ENCODE results near the gene DOK6.

DNA sequence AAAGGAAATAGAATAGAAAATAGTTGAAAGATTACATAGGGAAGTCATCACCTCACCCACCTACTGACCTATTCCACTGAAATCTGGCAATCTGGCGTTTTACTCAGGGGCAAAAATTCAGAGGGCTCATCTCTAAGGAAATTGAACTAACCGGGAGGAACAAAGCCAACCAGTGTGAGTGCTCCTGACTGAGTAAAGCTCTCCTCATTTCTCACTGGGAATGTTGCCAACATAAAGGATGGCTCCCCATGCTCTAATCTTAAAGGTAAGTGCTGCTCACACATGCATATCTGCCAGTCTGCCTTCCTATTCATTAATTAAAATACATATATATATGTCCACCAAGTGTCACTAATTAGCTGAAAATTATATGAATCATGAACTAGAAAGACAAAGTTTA is 13.5 kb upstream of the DOK6 start:
- TF ChIP-seq, protein P1, sequence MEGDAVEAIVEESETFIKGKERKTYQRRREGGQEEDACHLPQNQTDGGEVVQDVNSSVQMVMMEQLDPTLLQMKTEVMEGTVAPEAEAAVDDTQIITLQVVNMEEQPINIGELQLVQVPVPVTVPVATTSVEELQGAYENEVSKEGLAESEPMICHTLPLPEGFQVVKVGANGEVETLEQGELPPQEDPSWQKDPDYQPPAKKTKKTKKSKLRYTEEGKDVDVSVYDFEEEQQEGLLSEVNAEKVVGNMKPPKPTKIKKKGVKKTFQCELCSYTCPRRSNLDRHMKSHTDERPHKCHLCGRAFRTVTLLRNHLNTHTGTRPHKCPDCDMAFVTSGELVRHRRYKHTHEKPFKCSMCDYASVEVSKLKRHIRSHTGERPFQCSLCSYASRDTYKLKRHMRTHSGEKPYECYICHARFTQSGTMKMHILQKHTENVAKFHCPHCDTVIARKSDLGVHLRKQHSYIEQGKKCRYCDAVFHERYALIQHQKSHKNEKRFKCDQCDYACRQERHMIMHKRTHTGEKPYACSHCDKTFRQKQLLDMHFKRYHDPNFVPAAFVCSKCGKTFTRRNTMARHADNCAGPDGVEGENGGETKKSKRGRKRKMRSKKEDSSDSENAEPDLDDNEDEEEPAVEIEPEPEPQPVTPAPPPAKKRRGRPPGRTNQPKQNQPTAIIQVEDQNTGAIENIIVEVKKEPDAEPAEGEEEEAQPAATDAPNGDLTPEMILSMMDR (conservative IDR thresholded peaks at IDR 0.05) = no peak
- TF ChIP-seq EZH2 (IDR thresholded peaks at IDR 0.05; ENCODE audit: low read depth) = no peak

Measured in PC-9 (cell line).